ENCODE results near the gene PLCL2. TPM values are rescaled to one million over a fixed set of nuclear protein-coding genes. Genes with fewer than 3 reads are reported as not detected.

Gene PLCL2
- total RNA-seq, 1 donor from 2014 or later: 1.8 TPM

DNA sequence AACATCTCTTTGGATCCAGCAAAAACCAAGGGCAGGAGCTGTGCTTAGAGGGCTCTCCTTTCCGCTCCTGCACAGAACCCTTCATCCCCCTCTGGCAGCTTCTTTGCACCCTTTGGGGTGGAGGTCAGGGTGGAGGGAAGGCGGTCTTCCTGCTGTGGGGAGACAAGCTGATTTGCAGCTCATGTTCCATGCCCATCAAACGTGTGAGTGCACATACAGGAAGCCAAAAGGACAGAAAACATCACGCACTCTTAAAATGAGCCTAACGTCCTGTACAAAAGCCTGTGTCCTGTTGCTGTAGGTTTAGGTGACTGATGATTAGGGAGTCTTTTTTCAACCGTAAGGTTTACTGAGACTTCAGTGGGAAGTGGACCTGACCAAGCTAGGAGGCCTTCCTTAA, 195.2 kb downstream of the PLCL2 start:
- H3K27ac Mint-ChIP-seq (ENCODE audit: unreplicated experiment): no peak overlapping the region

DNA sequence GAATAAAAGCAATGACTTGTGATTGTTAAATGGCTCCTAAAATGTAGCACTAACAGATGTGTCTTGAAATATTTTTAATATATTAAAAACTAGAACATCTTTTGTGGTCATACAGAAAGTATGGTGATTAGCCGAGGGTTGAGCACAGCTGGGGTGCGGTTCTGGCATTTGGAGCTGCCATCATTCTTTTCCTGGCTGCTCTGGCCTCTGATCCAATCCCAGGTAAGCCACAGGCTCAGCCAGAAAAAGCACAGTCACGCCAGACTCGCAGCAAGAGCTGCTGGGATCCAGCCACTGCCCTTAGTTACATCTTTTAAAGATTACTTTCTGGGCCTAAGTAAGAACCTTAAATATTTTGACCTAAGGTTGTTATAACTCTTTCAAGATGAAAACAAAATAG, 196.8 kb downstream of the PLCL2 start:
- no peak for TF ChIP-seq CTCF (IDR thresholded peaks at IDR 0.05)
- no peaks in the 10 kb centered on the region for H3K4me1 Mint-ChIP-seq (ENCODE audit: unreplicated experiment)
- no peaks in the 10 kb centered on the region for H3K27me3 Mint-ChIP-seq (ENCODE audit: unreplicated experiment)
- H3K4me3 Mint-ChIP-seq (ENCODE audit: unreplicated experiment): no peak overlapping the region
- H3K9me3 Mint-ChIP-seq (ENCODE audit: unreplicated experiment): peaks cover 15% of the 10 kb centered on the region
- H3K36me3 Mint-ChIP-seq (ENCODE audit: unreplicated experiment): peaks cover 4% of the 10 kb centered on the region
- H3K27ac Mint-ChIP-seq (ENCODE audit: unreplicated experiment): no peak overlapping the region
- no peak for DNase-seq (ENCODE audit: extremely low spot score, unreplicated experiment)

More for the DNA sequence above, 195.2 kb downstream of the PLCL2 start:
- Mint-ChIP-seq H3K27me3 (ENCODE audit: unreplicated experiment) (no peaks in the 10 kb centered on the region), H3K36me3 (ENCODE audit: unreplicated experiment) (peaks cover 4% of the 10 kb centered on the region), H3K4me3 (ENCODE audit: unreplicated experiment) (no peak overlapping the region), H3K4me1 (ENCODE audit: unreplicated experiment) (no peaks in the 10 kb centered on the region), H3K9me3 (ENCODE audit: unreplicated experiment) (peaks cover 9% of the 10 kb centered on the region)
- DNase-seq (ENCODE audit: extremely low spot score, unreplicated experiment): no peak
- TF ChIP-seq CTCF (IDR thresholded peaks at IDR 0.05): no peak

- no peak overlapping the region for H3K4me3 Mint-ChIP-seq (ENCODE audit: unreplicated experiment)
- peaks cover 4% of the 10 kb centered on the region for H3K36me3 Mint-ChIP-seq (ENCODE audit: unreplicated experiment)
- H3K27ac Mint-ChIP-seq (ENCODE audit: unreplicated experiment): no peak overlapping the region
Observed at GRCh38 chr3:17087509-17087908, 202.8 kb downstream of the PLCL2 start.

DNA sequence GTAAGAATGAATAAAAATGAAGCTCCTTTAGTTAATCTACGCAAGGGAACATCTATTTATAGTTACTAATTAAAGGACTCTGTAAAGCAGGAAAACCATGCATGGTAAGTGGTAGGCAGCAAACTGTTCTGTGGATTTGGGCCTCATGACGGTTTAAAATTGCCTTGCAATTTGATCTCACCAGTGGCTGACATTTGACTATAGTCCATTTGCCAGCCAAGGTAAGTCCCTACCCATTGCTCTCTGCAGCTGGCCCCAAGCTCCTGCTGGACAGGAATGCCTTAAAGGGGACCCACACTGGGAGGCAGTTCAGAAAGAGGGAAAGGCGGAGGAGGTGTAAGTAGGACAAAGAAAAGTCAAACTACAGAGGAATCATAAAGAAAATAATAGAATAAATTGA, 203.3 kb downstream of the PLCL2 start:
- no peak for TF ChIP-seq CTCF (IDR thresholded peaks at IDR 0.05)
- Mint-ChIP-seq H3K4me3 (ENCODE audit: unreplicated experiment) (no peak overlapping the region), H3K36me3 (ENCODE audit: unreplicated experiment) (peaks cover 4% of the 10 kb centered on the region), H3K27me3 (ENCODE audit: unreplicated experiment) (no peaks in the 10 kb centered on the region), H3K27ac (ENCODE audit: unreplicated experiment) (no peak overlapping the region), H3K9me3 (ENCODE audit: unreplicated experiment) (peaks cover 15% of the 10 kb centered on the region), H3K4me1 (ENCODE audit: unreplicated experiment) (peaks cover 16% of the 10 kb centered on the region)
- no peak for DNase-seq (ENCODE audit: extremely low spot score, unreplicated experiment)

More at GRCh38 chr3:17087509-17087908, 202.8 kb downstream of the PLCL2 start:
- no peak for DNase-seq (ENCODE audit: extremely low spot score, unreplicated experiment)
- H3K4me1 Mint-ChIP-seq (ENCODE audit: unreplicated experiment): peaks cover 16% of the 10 kb centered on the region
- no peak for TF ChIP-seq CTCF (IDR thresholded peaks at IDR 0.05)
- peaks cover 15% of the 10 kb centered on the region for H3K9me3 Mint-ChIP-seq (ENCODE audit: unreplicated experiment)
- no peaks in the 10 kb centered on the region for H3K27me3 Mint-ChIP-seq (ENCODE audit: unreplicated experiment)

DNA sequence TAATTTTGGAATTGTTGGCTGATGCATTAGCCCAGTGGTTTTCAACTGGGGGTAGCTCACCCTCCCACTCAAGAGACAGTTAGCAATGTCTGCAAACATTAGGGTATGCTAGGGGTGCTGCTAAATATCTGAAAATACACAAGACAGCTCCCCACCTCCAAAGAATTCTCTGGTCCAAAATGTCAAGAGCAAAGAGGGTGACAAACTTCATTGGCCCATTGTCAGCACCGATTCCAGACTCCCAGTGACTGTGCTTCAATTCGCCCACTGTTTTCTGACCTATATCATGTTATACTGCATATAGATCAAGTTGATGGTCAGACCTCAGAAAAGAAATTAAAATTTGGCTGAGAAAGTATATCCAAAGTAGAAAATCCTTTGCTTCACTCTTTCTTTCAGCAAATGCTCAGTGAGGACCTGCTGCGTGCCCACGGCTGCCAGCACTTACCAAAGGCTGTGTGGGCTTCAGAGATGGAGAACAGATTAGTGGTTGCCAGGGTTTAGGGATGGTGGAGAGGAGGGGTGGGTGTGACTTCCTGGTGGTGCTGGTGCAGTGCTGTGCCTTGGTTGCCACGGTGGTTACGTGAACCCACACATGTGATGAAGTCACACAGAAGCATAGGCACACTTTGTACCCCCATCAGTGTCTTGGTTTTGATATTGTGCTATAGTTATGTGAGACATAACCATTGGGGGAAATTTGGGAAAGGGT, 204.0 kb downstream of the PLCL2 start:
- Mint-ChIP-seq H3K9me3 (ENCODE audit: unreplicated experiment) (peaks cover 15% of the 10 kb centered on the region), H3K4me3 (ENCODE audit: unreplicated experiment) (no peak overlapping the region), H3K36me3 (ENCODE audit: unreplicated experiment) (peaks cover 4% of the 10 kb centered on the region), H3K27ac (ENCODE audit: unreplicated experiment) (no peak overlapping the region), H3K4me1 (ENCODE audit: unreplicated experiment) (peaks cover 16% of the 10 kb centered on the region), H3K27me3 (ENCODE audit: unreplicated experiment) (no peaks in the 10 kb centered on the region)
- DNase-seq (ENCODE audit: extremely low spot score, unreplicated experiment): no peak
- TF ChIP-seq CTCF (IDR thresholded peaks at IDR 0.05): no peak

Measured in osteocyte (in vitro differentiated cells).